T-helper 2 cell treated with Interferon-gamma antibody and Interleukin-4, amounts not matched to agents 100 ng/mL and 5 ng/mL, for 36 hours (primary cell): ENCODE results near the gene BPIFB2. TPM values are rescaled to one million over a fixed set of nuclear protein-coding genes. Genes with fewer than 3 reads are reported as not detected.
"Not testable (repeated sequence)": the region's sequence is repeated elsewhere in the genome, so short reads cannot be mapped to it uniquely, and the experiment has no call there.

Experiments used
- intact Hi-C: fragments of 100-400 bp; cut with micrococcal nuclease; formaldehyde crosslinking; loops from one replicate; pipeline ENCODE4 v1.15.1; 2023
- total RNA-seq: library from RNA; stranded (reverse); gene quantifications from 2 replicates; pipeline ENCODE4 v1.2.3, GENCODE V29; 2022

BPIFB2 gene, protein sequence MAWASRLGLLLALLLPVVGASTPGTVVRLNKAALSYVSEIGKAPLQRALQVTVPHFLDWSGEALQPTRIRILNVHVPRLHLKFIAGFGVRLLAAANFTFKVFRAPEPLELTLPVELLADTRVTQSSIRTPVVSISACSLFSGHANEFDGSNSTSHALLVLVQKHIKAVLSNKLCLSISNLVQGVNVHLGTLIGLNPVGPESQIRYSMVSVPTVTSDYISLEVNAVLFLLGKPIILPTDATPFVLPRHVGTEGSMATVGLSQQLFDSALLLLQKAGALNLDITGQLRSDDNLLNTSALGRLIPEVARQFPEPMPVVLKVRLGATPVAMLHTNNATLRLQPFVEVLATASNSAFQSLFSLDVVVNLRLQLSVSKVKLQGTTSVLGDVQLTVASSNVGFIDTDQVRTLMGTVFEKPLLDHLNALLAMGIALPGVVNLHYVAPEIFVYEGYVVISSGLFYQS
- total RNA-seq = not detected in 2 replicates

DNA sequence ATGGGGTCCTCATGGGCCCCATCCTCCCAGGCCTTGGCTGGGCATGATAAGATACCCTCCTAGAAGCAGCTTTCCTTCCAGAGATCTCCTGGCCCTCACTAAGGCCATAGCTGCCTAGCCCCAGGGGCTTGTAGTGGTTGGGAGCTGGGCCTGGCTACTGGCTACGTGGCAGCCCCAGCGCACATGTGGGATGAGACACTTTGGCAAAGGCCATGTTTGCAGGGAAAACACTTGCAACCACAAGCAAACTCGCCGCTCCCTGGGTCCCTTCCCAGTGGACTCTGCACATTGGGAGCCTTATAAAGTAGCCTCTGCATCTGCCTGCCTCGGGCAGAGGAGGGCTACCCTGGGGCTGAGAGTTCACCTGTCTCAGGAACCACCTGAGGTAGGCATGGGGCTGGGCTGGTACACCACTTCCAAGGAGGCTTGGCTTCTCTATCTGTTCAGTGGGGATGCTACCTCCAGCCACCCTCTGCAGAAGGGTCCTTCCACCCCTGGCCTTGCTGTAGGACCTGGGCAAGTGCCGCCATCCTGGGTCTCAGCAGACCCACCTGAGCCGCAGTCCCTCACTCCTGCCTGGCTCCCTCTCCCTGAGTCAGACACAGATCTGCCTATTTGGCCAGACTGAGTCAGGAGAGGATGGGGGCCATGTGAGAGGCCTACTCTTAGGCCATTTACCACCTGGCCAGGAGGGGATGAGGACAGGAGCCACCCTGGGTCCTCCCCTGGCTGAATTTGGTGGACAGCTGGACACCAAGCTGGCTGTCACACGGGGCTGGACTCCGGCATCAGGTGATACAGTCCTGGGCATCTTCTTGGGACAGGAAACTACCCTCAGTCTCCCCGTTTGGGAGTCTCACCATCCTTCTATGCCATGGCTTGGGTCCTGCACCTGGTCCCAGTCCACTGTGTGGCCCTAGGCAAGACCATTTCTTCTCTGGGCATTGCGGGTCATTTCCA is at the start of gene BPIFB2:
Gene BPIFB2 (plus strand): TSS at position 329 of the 960 bp plus-strand sequence. CDS start 871 bp downstream, outside the sequence.
- intact Hi-C loops = no loop called here

DNA sequence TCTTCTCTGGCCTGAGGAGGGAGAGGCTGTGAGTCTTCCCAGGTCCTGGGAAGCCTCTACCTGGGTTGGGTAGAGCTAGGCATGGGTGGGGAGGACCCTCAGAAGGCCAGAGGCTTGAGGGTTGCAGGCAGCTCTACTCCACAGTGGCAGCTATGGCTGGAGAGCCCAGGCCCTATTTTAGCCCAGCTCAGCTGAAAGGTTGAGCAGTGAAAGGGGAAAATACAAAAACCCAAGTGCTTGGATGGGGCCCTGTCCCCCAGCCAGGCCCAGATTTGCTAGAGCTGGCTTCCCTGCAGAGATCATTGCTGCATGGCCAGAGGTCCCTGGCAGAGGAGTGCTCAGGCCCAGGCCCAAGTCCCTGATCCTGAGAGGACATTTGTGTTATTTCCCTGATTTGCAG is 48.9 kb upstream of the BPIFB2 start:
- intact Hi-C loops = no loop called here

DNA sequence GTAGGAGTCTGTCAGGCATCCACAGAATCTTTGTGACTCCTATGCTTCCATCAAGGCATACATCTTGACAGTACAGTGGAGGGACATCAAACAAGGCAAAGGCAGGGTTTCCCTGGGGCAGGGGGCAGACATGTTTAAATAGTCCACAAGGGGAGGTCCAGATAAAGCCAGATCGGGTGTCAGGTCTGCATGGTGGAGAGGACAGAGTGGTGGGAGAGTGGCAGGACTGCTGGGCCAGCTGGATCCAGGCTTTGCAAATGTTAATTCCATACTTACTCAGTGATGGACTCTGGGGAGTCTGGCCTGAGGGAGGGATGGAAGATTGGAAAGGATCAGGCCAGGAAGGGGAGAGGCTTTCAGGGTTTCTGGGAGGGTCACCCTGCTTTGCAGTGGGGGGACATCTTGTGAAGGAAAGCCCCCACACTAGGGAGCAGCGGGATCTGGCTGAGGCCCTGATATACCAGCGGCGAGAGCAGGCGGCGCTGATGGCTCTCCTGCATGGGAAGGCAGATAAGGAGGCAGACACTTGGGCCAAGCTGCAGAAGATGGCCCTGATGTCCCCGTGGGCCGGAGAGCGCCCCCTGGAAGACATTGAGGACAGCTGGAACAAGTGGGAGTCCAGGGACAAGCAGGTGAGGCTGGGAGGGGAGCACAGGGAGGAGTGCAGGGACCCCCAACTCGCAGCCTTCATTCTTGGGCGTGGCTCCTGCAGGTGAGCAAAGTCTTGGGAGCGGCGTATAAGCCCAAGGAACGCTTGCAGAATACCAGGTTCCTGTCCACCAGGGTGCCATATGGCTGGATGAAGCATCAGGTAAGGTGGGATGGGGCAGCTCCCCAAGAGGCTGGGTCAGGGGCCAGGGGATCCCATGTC is 47.9 kb upstream of the BPIFB2 start:
- intact Hi-C loops = no loop called here

DNA sequence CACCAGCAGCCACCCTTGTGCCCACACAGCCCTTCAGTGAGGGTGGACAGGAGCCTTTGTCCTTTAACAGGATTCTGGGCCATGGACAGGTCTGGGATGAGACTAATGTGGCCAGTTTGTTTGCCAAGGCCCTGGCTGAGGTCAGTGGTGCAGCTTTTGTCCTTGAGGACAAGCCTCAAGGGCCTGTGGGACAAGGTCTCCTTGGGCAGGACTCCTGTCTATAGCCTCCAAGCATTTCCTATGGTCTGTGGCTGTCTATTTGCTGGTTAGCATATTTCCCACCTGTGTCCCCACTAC is 47.3 kb upstream of the BPIFB2 start:
- intact Hi-C loops = no loop called here

DNA sequence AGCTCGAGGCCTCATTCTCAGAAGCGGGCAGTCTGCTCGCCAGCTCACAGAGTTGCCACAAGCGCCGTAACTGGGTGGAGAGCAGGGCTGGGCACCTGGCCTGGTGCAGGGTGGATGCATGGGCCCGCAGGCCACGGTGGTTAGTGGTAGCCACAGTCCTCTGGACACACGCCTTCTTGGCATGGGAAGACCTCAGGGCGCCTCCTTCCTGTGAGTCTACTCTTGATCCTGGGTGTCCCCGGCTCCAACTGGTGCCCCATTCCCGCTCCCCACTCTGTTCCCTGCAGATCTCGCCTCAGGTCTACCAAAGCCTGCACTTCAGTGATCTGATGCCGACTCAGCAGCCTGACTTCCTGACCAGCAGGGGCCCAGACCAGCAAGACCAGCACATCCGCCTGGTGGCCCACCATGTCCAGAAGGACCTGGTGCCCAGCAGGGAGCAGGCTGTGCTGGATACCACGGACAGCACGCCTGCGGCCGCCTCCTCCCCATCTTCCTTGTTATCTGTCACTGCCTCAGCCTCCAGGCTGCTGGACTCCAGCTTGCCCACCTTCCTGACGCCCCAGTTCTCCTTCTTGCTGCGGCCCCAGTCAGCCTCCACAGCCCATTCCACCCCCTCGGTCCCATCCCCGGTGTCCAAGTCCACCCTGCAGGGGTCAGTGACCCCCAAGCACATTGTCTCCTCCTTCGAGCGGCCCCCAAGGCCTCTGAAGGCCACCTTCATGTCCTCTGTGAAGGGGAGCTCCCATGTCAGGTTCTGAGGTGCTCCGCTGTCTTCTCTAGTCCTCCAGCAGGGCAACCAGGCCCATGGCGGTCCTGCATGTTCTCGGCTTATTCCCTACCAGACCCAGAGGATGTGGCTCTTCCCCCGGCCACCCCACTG is 46.4 kb upstream of the BPIFB2 start:
- intact Hi-C loops = no loop called here

DNA sequence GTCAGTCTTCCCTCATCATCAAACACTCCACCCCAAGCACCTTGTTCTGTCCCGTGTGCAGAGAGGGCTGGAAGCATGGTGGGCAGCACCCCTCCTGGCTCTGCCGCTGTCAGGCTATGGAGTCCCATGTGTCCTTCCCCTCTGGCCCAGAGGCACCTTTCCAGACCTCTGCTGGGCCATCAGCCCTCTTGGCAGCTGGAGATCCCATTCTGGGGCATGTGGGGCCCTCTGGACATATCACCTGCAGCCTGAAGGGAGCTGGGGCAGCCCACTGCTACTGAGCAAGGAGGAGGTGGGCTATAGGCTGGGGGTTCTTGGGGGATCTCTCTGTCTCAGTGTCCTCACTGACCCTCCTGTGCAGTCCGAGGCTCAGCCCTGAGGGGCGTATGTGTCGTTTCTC is 45.5 kb upstream of the BPIFB2 start:
- intact Hi-C loops = no loop called here

DNA sequence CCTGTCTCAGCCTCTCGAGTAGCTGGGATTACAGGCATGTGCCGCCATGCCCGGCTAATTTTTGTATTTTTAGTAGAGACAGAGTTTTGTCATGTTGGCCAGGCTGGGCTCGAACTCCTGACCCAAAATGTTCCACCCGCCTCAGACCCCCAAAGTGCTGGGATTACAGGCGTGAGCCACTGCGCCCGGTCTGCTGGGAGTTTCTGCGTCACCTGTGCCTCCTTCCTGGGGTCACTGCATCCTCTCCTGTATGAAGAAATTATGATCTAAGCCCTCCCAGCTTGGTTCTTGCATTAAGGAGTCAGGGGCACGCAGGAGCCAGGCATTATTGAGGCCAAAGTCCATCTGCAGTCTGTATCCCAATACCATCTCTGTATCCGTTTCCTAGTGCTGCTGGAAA is 44.9 kb upstream of the BPIFB2 start:
- intact Hi-C loops = not testable (repeated sequence)

DNA sequence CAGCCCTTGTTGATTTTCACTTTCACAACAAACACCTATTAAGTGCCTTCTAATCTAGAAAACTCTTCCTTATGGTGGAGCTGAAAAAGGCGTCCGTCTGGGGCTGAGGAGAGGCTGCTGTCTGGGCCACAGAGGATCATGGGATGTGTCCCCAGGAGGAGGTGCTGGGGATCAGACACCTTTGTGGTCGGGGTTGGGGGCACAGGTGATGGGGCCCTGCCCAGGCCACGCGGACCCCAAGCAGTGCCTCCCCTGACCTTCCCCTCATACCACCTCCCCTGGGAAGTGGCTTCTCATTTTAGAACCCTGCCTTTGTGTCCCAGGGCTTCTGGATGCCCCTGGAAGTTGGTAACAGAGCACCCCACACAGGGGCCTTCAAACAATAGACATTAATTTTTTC is 44.3 kb upstream of the BPIFB2 start:
- intact Hi-C loops = no loop called here

DNA sequence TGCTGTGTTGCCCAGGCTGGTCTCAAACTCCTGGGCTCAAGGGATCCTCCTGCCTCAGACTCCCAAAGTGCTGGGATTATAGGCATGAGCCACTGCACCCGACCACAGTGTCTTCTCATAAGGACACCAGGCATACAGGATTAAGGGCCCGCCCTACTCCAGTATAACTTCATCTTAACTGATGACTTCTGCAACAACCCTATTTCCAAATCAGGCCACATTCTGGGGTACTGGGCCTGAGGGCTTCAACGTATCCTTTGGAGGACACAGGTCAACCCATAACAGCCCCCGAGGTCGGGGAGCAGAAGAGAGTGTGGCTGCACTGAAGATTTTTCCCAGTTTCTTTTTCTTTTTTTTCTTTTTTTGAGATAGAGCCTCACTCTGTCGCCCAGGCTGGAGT is 42.9 kb upstream of the BPIFB2 start:
- intact Hi-C loops = no loop called here

DNA sequence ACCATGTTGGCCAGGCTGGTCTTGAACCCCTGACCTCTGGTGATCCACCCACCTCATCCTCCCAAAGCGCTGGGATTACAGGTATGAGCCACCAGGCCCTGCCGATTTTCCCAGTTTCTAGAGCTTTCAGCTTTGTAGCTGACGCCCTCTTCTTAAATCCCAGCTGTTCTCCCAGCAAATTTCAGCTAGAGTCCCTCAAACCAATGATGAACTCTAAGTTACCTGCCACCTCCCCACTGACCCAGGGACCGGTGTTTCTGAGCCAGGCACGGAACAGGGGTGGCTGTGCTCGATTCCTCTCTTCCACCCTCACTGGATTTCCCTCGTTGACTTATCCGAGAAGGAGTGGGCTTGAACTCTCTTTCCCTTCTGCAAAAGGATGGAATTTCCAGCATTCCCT is 42.4 kb upstream of the BPIFB2 start:
- intact Hi-C loops = no loop called here

DNA sequence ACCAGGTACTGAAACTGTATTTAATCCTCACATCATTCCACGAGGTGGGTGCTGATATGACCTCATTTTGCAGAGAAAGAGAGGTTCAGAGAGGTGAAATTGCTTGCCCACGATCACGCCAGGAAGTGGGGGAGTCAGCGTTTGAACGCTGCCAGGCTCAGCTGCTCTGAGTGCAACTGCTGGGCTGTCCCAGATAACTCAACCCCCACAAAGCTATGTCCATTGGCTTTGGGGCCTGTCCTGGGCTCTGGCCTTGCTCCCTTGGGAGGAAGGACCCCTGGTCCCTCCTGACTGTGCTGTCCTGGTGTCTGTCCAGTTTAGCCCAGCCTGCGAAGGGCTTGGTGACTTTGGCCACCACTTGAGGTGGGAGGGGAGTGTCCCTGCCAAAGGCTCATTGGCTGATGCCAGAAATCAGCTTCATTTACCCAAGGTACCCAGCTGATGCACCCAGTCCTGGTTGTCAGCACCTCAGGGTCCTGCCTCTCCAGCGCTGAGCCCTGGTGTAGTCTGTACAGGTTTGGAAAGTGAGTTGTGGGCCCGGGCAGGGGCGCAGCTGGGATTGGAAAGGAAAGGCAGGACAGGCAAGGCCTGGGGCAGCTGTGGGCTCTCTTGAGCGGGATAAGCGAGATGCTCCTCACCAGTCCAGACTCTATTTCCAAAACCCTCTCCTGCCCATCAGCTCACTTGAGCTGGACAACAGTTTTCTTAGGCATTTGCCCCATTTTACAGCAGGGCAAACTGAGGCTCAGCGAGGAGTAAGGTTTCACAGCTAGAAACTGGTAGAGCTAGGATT is 41.7 kb upstream of the BPIFB2 start:
- intact Hi-C loops = no loop called here

DNA sequence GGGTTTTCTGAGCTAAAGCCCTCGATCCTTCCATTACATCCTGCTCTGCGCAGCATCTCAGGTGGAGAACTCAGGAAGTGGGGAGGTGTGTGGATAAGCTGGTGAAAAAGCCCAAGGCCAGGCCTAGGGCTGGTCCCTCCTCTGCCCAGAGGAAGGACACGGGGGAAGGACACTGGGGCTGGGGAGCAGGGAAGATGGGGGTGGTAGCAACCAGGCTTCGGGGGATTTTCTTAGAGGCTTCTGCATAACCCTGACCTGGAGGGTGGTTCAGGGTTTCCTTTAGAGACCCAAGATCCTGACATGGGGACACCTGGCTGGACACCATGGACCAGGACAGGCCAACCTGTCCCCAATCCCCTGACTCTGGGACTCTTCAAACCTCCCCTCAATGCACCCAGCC is 41.1 kb upstream of the BPIFB2 start:
- intact Hi-C loops = no loop called here

DNA sequence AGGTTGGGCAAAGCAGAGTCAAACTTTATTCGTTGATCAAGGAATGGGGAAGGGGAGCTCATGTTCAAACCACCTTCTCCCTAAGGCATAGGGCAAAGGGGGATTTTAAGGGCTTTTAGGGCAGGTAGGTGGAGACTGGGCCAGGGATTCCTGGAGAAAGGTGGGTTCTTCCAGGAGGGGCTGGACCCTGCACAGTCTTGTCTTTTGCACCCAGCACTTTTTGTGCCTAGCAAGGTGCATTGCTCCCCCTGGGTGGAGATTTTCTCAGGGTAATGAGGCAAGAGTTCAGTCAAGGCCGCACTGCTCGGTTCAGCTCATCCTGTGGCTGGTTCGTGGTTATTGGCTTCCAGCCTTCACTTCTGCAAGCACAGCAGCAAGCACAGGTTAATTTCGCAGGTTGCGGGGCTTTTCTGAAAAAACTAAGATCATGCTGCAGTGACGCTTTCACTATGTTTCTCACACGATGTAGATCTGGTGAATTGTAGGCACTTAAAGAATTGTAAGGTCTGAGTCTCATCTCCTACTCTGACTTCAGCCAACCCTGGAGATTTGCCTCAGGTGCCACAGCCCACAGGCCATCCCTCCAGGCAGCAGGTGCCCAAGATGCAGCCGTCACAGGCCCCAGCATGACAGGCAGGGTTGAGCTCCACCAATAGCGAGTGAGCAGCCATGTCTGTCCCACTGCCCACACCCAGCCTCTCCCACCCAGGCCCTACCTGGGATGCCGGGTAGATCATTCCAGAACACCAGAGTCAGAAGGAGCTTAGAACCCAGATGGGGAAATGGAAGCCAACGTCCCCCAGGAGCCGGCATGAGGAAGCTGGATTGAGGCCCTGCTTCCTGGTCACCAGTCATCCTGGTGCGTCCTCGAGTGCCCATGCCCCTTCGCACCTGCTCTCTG is 40.4 kb upstream of the BPIFB2 start:
- intact Hi-C loops = no loop called here

DNA sequence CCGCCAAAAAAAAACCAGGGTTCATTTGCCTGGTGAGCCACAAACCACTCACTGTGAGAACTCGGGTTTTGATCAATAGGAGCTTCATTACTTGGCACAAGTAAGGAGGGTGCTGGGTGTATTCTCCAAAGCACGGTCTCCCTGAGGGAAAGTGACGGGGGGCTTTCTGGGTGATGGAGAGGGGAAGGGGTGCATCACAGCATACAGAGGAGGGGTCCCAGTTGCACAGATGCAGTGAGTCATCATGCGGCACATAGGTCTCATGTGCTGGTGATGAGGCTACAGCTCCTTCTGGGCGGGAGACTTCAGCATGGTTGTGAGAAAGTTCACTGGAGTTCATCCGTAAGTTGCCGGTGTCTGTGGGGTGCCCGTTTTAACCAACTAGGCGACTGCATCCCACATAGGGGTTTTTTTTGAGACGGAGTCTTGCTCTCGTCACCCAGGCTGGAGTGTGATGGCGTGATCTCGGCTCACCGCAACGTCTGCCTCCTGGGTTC is 39.5 kb upstream of the BPIFB2 start:
- intact Hi-C loops = no loop called here

DNA sequence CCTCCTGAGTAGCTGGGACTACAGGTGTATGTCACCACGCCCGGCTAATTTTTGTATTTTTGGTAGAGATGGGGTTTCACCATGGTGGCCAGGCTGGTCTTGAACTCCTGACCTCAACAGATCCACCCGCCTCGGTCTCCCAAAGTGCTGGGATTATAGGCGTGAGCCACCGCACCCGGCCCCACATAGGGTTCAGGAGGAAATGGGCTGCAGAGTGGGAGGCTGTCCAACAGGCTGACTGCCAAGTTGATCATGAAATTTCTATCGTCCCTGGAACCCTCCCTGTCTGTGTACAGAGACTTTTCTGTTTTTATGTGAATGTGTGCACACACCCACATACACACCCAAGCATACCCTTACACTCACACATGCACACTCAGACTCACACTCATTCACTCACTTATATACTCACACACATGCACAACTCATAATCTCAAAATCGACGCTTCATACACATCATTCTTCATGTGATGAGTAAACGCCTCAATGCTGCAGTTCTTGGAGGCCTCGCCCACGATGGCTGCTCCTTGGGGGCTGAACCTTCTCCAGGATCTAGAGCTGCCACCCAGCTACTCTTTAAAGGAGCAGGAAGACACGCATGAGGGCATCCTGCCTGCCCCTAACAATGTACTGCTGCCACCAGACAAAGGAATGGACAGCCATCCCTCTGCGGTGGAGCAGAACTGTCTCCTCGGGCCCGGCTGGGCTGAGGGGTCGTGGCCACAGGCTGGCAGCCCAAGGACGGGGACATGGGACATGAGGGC is 38.8 kb upstream of the BPIFB2 start:
- intact Hi-C loops = no loop called here

DNA sequence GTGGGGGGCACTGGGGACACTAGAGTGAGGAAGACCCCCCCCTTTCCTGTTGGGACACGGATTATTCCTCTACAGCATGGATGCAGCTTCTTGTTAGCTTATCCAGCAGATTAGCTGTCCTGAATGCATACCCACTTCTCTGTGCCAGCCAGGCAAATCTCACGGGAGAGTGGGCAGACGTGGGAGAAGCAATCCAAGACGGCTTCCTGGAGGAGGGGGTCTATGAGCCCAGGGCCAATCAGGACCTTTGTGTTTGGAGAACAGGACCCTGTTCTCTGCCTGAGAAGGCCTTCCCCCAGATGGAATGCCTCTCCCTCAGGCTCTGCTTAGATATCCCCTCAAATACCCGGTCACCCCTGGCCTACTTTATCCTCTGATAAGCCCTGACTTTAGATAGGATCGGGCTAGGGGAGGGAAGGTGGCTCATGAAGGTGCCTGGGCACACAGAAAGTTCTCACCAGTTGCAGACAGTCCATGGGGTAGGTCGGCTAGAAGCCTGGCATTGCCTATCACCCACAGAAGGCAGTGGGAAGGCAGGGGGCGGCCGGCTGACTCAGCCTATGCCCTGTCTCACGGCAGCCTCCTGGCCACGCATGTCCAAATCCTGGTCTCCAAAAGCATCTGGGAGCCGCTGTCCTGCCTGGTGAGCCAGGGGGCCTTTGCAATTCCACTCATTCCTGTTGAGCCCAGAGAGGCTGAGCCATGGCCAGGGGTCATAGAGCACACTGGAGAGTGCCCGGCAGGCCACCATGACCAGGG is 38.0 kb upstream of the BPIFB2 start:
- intact Hi-C loops = loop anchor here (5.0 to 10.0 kb wide), 2 partner anchors 432 to 615 kb away; partner anchors contain the start of gene ASXL1
